Natural killer cell (primary cell): ENCODE measurements around the gene TMEM126A. TPM values are rescaled to one million over a fixed set of nuclear protein-coding genes. Genes with fewer than 3 reads are reported as not detected.
"Not testable (repeated sequence)": the region's sequence is repeated elsewhere in the genome, so short reads cannot be mapped to it uniquely, and the experiment has no call there.

Experiments used
- ATAC-seq, 3 donors: fragments of 150-1000 bp in 2 of 3; fragments of 200-7000 bp in 1 of 3; cut with Tn5 transposase; 1 replicate in 1 of 3; 2 replicates in 2 of 3; pipeline ENCODE4 v1.10.0; 2021; ENCODE audit warnings: mild to moderate bottlenecking in 2 of 3, moderate library complexity in 2 of 3
- DNase-seq, 2 donors: peaks; one replicate each; pipeline versions ENCODE4 v3.0.0 to v3.0.0-alpha.2; 2013 to 2021; ENCODE audit warnings: mixed read lengths in 1 of 2
- H3K27ac ChIP-seq: one replicate; pipeline ENCODE4 v1.5.1; 2013; ENCODE audit warnings: mild to moderate bottlenecking, low read length
- H3K27me3 ChIP-seq: one replicate; pipeline ENCODE4 v1.6.1; 2013; ENCODE audit warnings: low read length; ENCODE audit not compliant: control insufficient read depth, insufficient read depth
- H3K36me3 ChIP-seq: one replicate; pipeline ENCODE4 v1.6.1; 2013; ENCODE audit warnings: low read length; ENCODE audit not compliant: control insufficient read depth, insufficient read depth
- H3K4me1 ChIP-seq: one replicate; pipeline ENCODE4 v1.6.1; 2013; ENCODE audit warnings: low read length; ENCODE audit not compliant: control insufficient read depth, insufficient read depth
- H3K4me3 ChIP-seq: one replicate; pipeline ENCODE4 v1.5.1; 2013; ENCODE audit warnings: low read length
- H3K9me3 ChIP-seq: one replicate; pipeline ENCODE4 v1.6.1; 2013; ENCODE audit warnings: low read length; ENCODE audit not compliant: control insufficient read depth, insufficient read depth
- H3K27ac Mint-ChIP-seq, 2 donors: one replicate each; pipeline ENCODE4 v1.8.0; 2022; ENCODE audit warnings: mild to moderate bottlenecking in 2 of 2, mixed read lengths in 2 of 2, moderate library complexity in 1 of 2
- H3K27me3 Mint-ChIP-seq, 2 donors: one replicate each; pipeline ENCODE4 v1.8.0; 2022; ENCODE audit warnings: low read depth in 2 of 2, mixed read lengths in 2 of 2
- H3K36me3 Mint-ChIP-seq: one replicate; pipeline ENCODE4 v1.8.0; 2022; ENCODE audit warnings: mixed read lengths
- H3K4me1 Mint-ChIP-seq, 2 donors: one replicate each; pipeline ENCODE4 v1.8.0; 2022; ENCODE audit warnings: mixed read lengths in 2 of 2
- H3K4me3 Mint-ChIP-seq: one replicate; pipeline ENCODE4 v1.8.0; 2022; ENCODE audit warnings: mild to moderate bottlenecking, moderate library complexity, mixed read lengths
- H3K9me3 Mint-ChIP-seq, 2 donors: one replicate each; pipeline ENCODE4 v1.8.0; 2022; ENCODE audit warnings: mixed read lengths in 2 of 2
- WGBS: methylation state at CpG from one replicate; pipeline ENCODE4 v1.1.7; 2013; ENCODE audit warnings: missing lambda C conversion rate; ENCODE audit not compliant: insufficient coverage; 5-methylcytosine and 5-hydroxymethylcytosine counted together
- intact Hi-C: fragments of 100-400 bp; cut with micrococcal nuclease; formaldehyde crosslinking; loops from one replicate; pipeline ENCODE4 v1.14.2; 2022
- total RNA-seq, 4 donors: library from RNA; stranded (reverse); fragments of 120-200 nt in 1 of 4; gene quantifications; one replicate each; pipeline versions ENCODE4 v1.2.3 to v1.2.4, GENCODE V29; 2013 to 2022
- TF ChIP-seq, protein P1 (sequence below): fragments of 200-600 bp; IDR thresholded peaks from one replicate; pipeline ENCODE4 v1.8.0; 2022; ENCODE audit warnings: antibody characterized with exemption

TMEM126A gene
- total RNA-seq, 3 donors from 2014 or later (not counting 1 experiment from before 2014, with no cell fraction given) = 16.8 to 27.6 (median 23.2) TPM

DNA sequence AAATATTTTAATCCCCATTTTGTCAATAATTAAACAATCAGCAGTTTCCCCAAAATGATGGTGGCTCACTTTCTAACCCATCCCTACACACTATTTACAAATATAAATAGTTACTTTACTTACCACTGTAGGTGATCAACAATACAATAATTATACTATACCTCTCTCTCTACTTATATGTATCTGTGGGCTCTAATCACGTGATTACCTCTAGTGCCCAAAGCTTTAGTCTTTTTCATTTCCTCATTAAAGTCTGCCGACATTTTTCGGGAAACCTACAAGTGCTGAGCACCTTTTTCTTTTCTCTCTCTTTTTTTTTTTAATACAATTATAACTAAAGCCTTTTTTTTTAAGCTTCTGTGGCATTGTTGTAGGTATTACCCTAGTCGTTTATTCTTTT, 44.5 kb upstream of the TMEM126A start:
- no peak overlapping the region for H3K4me3 ChIP-seq
- H3K4me3 Mint-ChIP-seq = no peak overlapping the region
- no peaks in the 10 kb centered on the region for H3K9me3 ChIP-seq
- H3K27me3 ChIP-seq = no peaks in the 10 kb centered on the region
- H3K4me1 ChIP-seq = no peaks in the 10 kb centered on the region
- TF ChIP-seq, protein P1, sequence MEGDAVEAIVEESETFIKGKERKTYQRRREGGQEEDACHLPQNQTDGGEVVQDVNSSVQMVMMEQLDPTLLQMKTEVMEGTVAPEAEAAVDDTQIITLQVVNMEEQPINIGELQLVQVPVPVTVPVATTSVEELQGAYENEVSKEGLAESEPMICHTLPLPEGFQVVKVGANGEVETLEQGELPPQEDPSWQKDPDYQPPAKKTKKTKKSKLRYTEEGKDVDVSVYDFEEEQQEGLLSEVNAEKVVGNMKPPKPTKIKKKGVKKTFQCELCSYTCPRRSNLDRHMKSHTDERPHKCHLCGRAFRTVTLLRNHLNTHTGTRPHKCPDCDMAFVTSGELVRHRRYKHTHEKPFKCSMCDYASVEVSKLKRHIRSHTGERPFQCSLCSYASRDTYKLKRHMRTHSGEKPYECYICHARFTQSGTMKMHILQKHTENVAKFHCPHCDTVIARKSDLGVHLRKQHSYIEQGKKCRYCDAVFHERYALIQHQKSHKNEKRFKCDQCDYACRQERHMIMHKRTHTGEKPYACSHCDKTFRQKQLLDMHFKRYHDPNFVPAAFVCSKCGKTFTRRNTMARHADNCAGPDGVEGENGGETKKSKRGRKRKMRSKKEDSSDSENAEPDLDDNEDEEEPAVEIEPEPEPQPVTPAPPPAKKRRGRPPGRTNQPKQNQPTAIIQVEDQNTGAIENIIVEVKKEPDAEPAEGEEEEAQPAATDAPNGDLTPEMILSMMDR = no peak
- no peaks in the 10 kb centered on the region for H3K36me3 ChIP-seq
- no peak overlapping the region for H3K27ac Mint-ChIP-seq
- no peaks in the 10 kb centered on the region for H3K9me3 Mint-ChIP-seq
- ATAC-seq (no peak), DNase-seq (no peak)
- no peak overlapping the region for H3K27ac ChIP-seq
- no peaks in the 10 kb centered on the region for H3K4me1 Mint-ChIP-seq
- peaks cover 0 to 5% of the 10 kb centered on the region in 2 donors for H3K27me3 Mint-ChIP-seq
- 90% methylated on average over 4 of the region's 4 CpGs for WGBS
- H3K36me3 Mint-ChIP-seq = no peaks in the 10 kb centered on the region
- intact Hi-C loops = no loop called here

DNA sequence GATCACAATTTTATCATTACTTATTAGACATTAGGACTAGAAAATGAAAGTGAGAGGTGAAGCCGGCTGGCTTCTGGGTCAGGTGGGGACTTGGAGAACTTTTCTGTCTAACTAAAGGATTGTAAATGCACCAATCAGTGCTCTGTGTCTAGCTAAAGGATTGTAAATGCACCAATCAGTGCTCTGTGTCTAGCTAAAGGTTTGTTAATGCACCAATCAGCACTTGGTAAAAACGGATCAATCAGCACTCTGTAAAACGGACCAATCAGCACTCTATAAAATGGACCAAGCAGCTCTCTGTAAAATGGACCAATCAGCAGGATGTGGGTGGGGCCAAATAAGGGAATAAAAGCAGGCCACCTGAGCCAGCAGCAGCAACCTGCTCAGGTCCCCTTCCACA, 41.5 kb upstream of the TMEM126A start:
- not testable (repeated sequence) for ATAC-seq, H3K27me3 Mint-ChIP-seq

DNA sequence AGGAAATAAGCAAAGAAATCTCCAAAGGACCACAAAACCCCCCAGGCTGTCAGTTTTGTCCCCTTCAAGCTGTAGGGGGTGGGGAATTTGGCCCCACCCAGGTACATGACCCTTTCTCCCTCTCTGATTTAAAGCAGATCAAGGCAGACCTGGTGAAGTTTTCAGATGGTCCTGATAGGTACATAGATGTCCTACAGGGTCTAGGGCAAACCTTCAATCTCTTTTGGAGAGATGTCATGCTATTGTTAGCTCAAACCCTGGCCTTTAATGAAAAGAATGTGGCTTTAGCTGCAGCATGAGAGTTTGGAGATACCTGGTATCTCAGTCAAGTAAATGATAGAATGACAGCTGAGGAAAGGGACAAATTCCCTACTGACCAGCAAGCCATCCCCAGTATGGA, 39.1 kb upstream of the TMEM126A start:
- H3K4me3 ChIP-seq, H3K27me3 ChIP-seq, H3K27ac Mint-ChIP-seq, DNase-seq, H3K36me3 ChIP-seq, H3K36me3 Mint-ChIP-seq, H3K9me3 ChIP-seq, H3K27ac ChIP-seq, H3K4me1 Mint-ChIP-seq, H3K4me1 ChIP-seq, intact Hi-C loops, H3K27me3 Mint-ChIP-seq, ATAC-seq, H3K4me3 Mint-ChIP-seq, H3K9me3 Mint-ChIP-seq: not testable (repeated sequence)

More for the DNA sequence above, 41.5 kb upstream of the TMEM126A start:
- H3K36me3 ChIP-seq, H3K36me3 Mint-ChIP-seq, H3K9me3 ChIP-seq, H3K4me1 Mint-ChIP-seq, H3K4me3 ChIP-seq, H3K4me1 ChIP-seq, intact Hi-C loops, H3K9me3 Mint-ChIP-seq, H3K27ac ChIP-seq, H3K27ac Mint-ChIP-seq, H3K4me3 Mint-ChIP-seq, DNase-seq, H3K27me3 ChIP-seq: not testable (repeated sequence)
- WGBS = 96% methylated on average over 3 of the region's 3 CpGs

DNA sequence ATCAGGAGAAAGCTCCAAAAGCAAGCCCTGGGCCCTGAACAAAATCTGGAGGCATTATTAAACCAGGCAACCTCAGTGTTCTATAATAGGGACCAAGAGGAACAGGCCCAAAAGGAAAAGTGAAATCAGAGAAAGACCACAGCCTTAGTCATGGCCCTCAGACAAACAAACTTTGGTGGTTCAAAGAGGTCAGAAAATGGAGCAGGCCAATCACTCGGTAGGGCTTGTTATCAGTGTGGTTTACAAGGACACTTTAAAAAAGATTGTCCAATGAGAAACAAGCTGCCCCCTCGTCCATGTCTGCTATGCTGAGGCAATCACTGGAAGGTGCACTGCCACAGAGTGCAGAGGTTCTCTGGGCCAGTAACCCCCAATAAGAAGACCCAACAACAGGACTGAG, 38.5 kb upstream of the TMEM126A start:
- H3K27ac Mint-ChIP-seq, H3K4me1 ChIP-seq, H3K27ac ChIP-seq, H3K9me3 ChIP-seq, H3K27me3 Mint-ChIP-seq, H3K27me3 ChIP-seq, H3K4me1 Mint-ChIP-seq, H3K36me3 Mint-ChIP-seq, H3K4me3 Mint-ChIP-seq, ATAC-seq, intact Hi-C loops, DNase-seq, H3K4me3 ChIP-seq, H3K36me3 ChIP-seq, H3K9me3 Mint-ChIP-seq: not testable (repeated sequence)
- 69% methylated on average over 2 of the region's 2 CpGs for WGBS

DNA sequence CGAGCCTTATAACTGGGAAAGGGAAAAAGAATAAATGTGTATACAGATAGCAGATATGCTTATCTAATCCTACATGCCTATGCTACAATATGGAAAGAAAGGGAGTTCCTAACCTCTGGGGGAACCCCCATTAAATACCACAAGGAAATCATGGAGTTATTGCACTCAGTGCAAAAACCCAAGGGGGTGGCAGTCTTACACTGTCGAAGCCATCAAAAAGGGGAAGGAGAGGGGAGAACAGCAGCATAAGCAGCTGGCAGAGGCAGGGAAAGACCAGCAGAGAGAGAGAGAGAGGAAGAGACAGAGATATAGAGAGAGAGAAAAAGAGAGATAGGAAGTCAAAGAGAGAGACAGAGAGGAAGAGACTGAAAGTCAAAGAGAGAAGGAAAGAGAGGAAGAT, 36.1 kb upstream of the TMEM126A start:
- H3K27me3 ChIP-seq, H3K27ac ChIP-seq, H3K9me3 Mint-ChIP-seq, H3K36me3 Mint-ChIP-seq, H3K36me3 ChIP-seq, H3K4me3 Mint-ChIP-seq, H3K27me3 Mint-ChIP-seq, intact Hi-C loops, ATAC-seq, H3K4me3 ChIP-seq, H3K9me3 ChIP-seq, DNase-seq, H3K4me1 Mint-ChIP-seq, H3K4me1 ChIP-seq, H3K27ac Mint-ChIP-seq: not testable (repeated sequence)
- WGBS = 16% methylated on average over 1 of the region's 2 CpGs
